ENCODE measurements around the gene PLB1.

GRCh38 chr2:28658369-28658768 is 162.5 kb downstream of the PLB1 start:
- TF ChIP-seq CTCF (IDR thresholded peaks at IDR 0.05) (no peak), POLR2A (IDR thresholded peaks at IDR 0.05) (no peak), POLR2AphosphoS5 (IDR thresholded peaks at IDR 0.05) (no peak)

All from prostate gland (tissue), 2 donors.